HK-2 (cell line): ENCODE results near the gene NMT1.
A peak's percentile ranks its signal among the peaks of the same experiment; 100 is the strongest.
"Not testable (repeated sequence)": the region's sequence is repeated elsewhere in the genome, so short reads cannot be mapped to it uniquely, and the experiment has no call there.

ENCODE experiments used
- DNase-seq: peaks from one replicate; pipeline ENCODE4 v3.0.0-alpha.2; 2018; ENCODE audit not compliant: unreplicated experiment

NMT1 gene

GRCh38 chr17:45118691-45119090 lies 57.6 kb downstream of the NMT1 start:
- DNase-seq: no peak

- no peak for DNase-seq
These were observed 58.8 kb downstream of the NMT1 start for GRCh38 chr17:45119964-45120363.

GRCh38 chr17:45120558-45120957 lies 59.4 kb downstream of the NMT1 start:
- DNase-seq: no peak

GRCh38 chr17:45121055-45121454 lies 59.9 kb downstream of the NMT1 start:
- no peak for DNase-seq

GRCh38 chr17:45123076-45123770 lies 62.1 kb downstream of the NMT1 start:
- no peak for DNase-seq

- peak; percentile 81 for DNase-seq
These were observed 63.0 kb downstream of the NMT1 start for GRCh38 chr17:45123930-45124796.

GRCh38 chr17:45124797-45125122 lies 63.6 kb downstream of the NMT1 start:
- DNase-seq: not testable (repeated sequence)

- no peak for DNase-seq
These were observed 64.4 kb downstream of the NMT1 start for GRCh38 chr17:45125509-45125908.

GRCh38 chr17:45127207-45127547 lies 66.1 kb downstream of the NMT1 start:
- no peak for DNase-seq

GRCh38 chr17:45127548-45128300 lies 66.6 kb downstream of the NMT1 start:
- peak; percentile 50 for DNase-seq

GRCh38 chr17:45128331-45128730 lies 67.2 kb downstream of the NMT1 start:
- DNase-seq: no peak

- no peak for DNase-seq
These were observed 67.9 kb downstream of the NMT1 start for GRCh38 chr17:45128989-45129388.

GRCh38 chr17:45129426-45129939 lies 68.4 kb downstream of the NMT1 start:
- DNase-seq: no peak

- DNase-seq: no peak
These were observed 69.0 kb downstream of the NMT1 start for GRCh38 chr17:45129940-45130680.

GRCh38 chr17:45130681-45131615 lies 69.8 kb downstream of the NMT1 start:
- no peak for DNase-seq

GRCh38 chr17:45131616-45132319 lies 70.7 kb downstream of the NMT1 start:
- peak; percentile 65 for DNase-seq

- DNase-seq: no peak
These were observed 71.1 kb downstream of the NMT1 start, which contains the start of gene PLCD3 for GRCh38 chr17:45132320-45132571. TSS of gene PLCD3 (minus strand) at chr17:45132515. CDS start at chr17:45132410, 105 bp downstream.

- peak; percentile 91 for DNase-seq
These were observed 71.7 kb downstream of the NMT1 start for GRCh38 chr17:45132572-45133463.
